NT2/D1 (cell line): ENCODE measurements around the gene RASGRP1.

Experiments used
- DNase-seq: peaks from one replicate; pipeline ENCODE4 v3.0.0-alpha.2; 2011; ENCODE audit warnings: low read depth, low spot score
- H3K27me3 ChIP-seq: 2 replicates; pipeline ENCODE4 v1.6.0; 2011; ENCODE audit warnings: mild to moderate bottlenecking; ENCODE audit not compliant: insufficient read length, insufficient read depth
- H3K36me3 ChIP-seq: 2 replicates; pipeline ENCODE4 v1.6.1; 2011; ENCODE audit warnings: mild to moderate bottlenecking, low read length, mixed read lengths; ENCODE audit not compliant: insufficient read depth, insufficient read length
- H3K4me1 ChIP-seq: 2 replicates; pipeline ENCODE4 v1.5.1; 2011; ENCODE audit not compliant: insufficient read depth, insufficient read length
- H3K4me3 ChIP-seq: 2 replicates; pipeline ENCODE4 v1.5.1; 2011; ENCODE audit warnings: low read depth; ENCODE audit not compliant: insufficient read length
- H3K9ac ChIP-seq: 2 replicates; pipeline ENCODE4 v1.6.0; 2011; ENCODE audit warnings: low read depth; ENCODE audit not compliant: insufficient read length
- H3K9me3 ChIP-seq: 2 replicates; pipeline ENCODE4 v1.5.1; 2011; ENCODE audit warnings: mild to moderate bottlenecking, low read length; ENCODE audit not compliant: insufficient read depth
- SUZ12 ChIP-seq: IDR thresholded peaks from 2 replicates; pipeline ENCODE4 v1.6.1; 2011; ENCODE audit not compliant: insufficient read length, insufficient read depth; ENCODE audit errors: extremely low read depth
- YY1 ChIP-seq: IDR thresholded peaks from 2 replicates; pipeline ENCODE4 v1.6.1; 2011; ENCODE audit not compliant: insufficient read length, insufficient read depth
- ZNF274 ChIP-seq: IDR thresholded peaks from 2 replicates; pipeline ENCODE4 v1.6.1; 2011; ENCODE audit warnings: mild to moderate bottlenecking, low read depth, low read length

RASGRP1 gene

GRCh38 chr15:38525489-38525888 lies 39.1 kb downstream of the RASGRP1 start:
- H3K27me3 ChIP-seq = no peaks in the 10 kb centered on the region

GRCh38 chr15:38524156-38524555 lies 40.5 kb downstream of the RASGRP1 start:
- no peak overlapping the region for H3K9ac ChIP-seq
- no peaks in the 10 kb centered on the region for H3K4me1 ChIP-seq
- no peaks in the 10 kb centered on the region for H3K27me3 ChIP-seq
- DNase-seq = no peak
- H3K9me3 ChIP-seq = no peaks in the 10 kb centered on the region
- TF ChIP-seq ZNF274 (no peak), YY1 (no peak), SUZ12 (no peak)
- no peaks in the 10 kb centered on the region for H3K36me3 ChIP-seq
- H3K4me3 ChIP-seq = no peak overlapping the region

More at GRCh38 chr15:38525489-38525888, 39.1 kb downstream of the RASGRP1 start:
- no peaks in the 10 kb centered on the region for H3K9me3 ChIP-seq
- no peak overlapping the region for H3K4me3 ChIP-seq
- TF ChIP-seq ZNF274 (no peak), SUZ12 (no peak), YY1 (no peak)
- no peaks in the 10 kb centered on the region for H3K36me3 ChIP-seq
- no peak for DNase-seq
- no peaks in the 10 kb centered on the region for H3K4me1 ChIP-seq
- no peak overlapping the region for H3K9ac ChIP-seq

- H3K9me3 ChIP-seq = no peaks in the 10 kb centered on the region
- no peaks in the 10 kb centered on the region for H3K36me3 ChIP-seq
- no peaks in the 10 kb centered on the region for H3K27me3 ChIP-seq
- DNase-seq = no peak
- TF ChIP-seq YY1 (no peak), SUZ12 (no peak), ZNF274 (no peak)
- H3K4me1 ChIP-seq = peaks cover under 1% of the 10 kb centered on the region
- H3K4me3 ChIP-seq = no peak overlapping the region
- H3K9ac ChIP-seq = no peak overlapping the region
These were observed 41.7 kb downstream of the RASGRP1 start for GRCh38 chr15:38522922-38523321.

DNA sequence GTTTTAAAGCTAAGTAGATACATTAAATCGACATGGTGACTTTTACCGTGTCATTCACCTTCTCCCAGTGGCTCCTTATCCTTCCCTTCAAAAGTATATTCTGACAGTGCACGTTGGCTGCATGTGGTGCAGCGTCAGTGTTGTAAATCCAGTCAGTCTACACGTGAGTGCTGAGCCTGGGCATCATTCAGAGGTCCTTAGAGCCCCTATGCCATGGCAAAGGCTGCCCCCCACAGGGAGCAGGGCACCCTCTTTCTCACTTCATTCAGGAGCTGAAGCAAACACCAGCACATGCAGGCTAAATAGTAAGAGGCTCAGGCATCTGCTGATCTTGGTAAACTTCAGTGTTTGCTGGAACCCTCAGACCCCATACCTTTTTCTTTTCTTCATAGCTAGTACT lies 43.3 kb downstream of the RASGRP1 start:
- TF ChIP-seq ZNF274 (no peak), YY1 (no peak), SUZ12 (no peak)
- Histone ChIP-seq H3K9ac (no peak overlapping the region), H3K9me3 (no peaks in the 10 kb centered on the region), H3K4me3 (no peak overlapping the region), H3K4me1 (peaks cover 3% of the 10 kb centered on the region), H3K36me3 (no peaks in the 10 kb centered on the region), H3K27me3 (no peaks in the 10 kb centered on the region)
- DNase-seq = no peak

DNA sequence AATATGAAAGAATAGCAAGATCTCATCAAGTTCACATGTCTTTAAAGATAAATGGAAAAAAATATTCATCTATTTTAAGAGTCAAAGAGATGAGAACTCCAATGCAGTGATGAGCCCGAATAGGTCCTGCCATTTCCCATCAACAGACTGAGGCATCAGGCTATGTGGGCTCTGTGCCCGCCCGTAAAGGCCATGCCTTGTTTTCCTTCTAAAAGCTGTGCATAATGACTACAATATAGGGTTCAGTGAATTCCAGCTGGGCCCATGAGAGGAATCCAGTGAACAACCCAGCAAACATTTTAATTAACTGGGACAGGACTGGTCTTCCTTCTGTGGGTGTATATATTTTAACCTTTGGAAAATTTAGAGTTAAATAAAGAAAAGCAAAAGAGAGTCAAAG lies 44.6 kb downstream of the RASGRP1 start:
- H3K36me3 ChIP-seq = no peaks in the 10 kb centered on the region
- no peak overlapping the region for H3K9ac ChIP-seq
- no peaks in the 10 kb centered on the region for H3K27me3 ChIP-seq
- H3K4me1 ChIP-seq = peaks cover 3% of the 10 kb centered on the region
- H3K9me3 ChIP-seq = no peaks in the 10 kb centered on the region
- no peak for DNase-seq
- H3K4me3 ChIP-seq = no peak overlapping the region
- no peak for TF ChIP-seq YY1

GRCh38 chr15:38518084-38518483 lies 46.5 kb downstream of the RASGRP1 start:
- TF ChIP-seq YY1 = no peak
- no peak for TF ChIP-seq SUZ12
- no peak for TF ChIP-seq ZNF274
- H3K36me3 ChIP-seq = no peaks in the 10 kb centered on the region
- H3K4me1 ChIP-seq = peaks cover 6% of the 10 kb centered on the region
- H3K9me3 ChIP-seq = no peaks in the 10 kb centered on the region
- no peak overlapping the region for H3K9ac ChIP-seq
- H3K27me3 ChIP-seq = no peaks in the 10 kb centered on the region
- H3K4me3 ChIP-seq = no peak overlapping the region
- DNase-seq = no peak

- Histone ChIP-seq H3K36me3 (no peaks in the 10 kb centered on the region), H3K9me3 (no peaks in the 10 kb centered on the region), H3K4me1 (peaks cover 6% of the 10 kb centered on the region), H3K27me3 (no peaks in the 10 kb centered on the region), H3K9ac (no peak overlapping the region), H3K4me3 (no peak overlapping the region)
- no peak for TF ChIP-seq ZNF274
- TF ChIP-seq SUZ12 = no peak
- TF ChIP-seq YY1 = no peak
- DNase-seq = no peak
These were observed 47.2 kb downstream of the RASGRP1 start for GRCh38 chr15:38517312-38517975.
